PC-9 (cell line): ENCODE measurements around the gene ABLIM2.

Experiments
- EZH2 ChIP-seq: fragments of 200-600 bp; sonication (generic); IDR thresholded peaks from 2 replicates; pipeline ENCODE4 v1.8.0; 2017; ENCODE audit warnings: antibody characterized with exemption, low read depth
- TF ChIP-seq, protein P1 (sequence below): fragments of 200-600 bp; sonication (generic); conservative IDR thresholded peaks from 2 replicates; pipeline ENCODE4 v1.6.1; 2017; ENCODE audit warnings: mixed run types, antibody characterized with exemption, mild to moderate bottlenecking, moderate library complexity

DNA sequence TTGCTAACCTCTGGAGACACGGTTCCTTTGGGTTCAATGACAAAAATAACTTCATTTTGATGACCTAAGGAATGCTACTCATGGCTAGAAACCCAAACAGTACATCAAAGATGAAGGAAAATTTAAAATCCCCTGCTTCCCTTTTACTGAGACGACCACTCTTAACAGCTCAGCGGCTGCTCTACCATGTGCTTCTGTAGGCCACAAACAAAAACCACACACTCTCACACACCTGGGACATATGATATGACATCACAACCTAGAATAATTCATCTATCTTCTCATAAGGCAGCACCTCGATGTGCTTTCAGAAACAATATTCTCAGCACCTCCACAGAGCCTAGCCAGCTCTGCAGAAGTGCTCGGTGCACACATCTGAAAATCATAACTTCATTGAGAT is 34.7 kb downstream of the ABLIM2 start:
- TF ChIP-seq, protein P1, sequence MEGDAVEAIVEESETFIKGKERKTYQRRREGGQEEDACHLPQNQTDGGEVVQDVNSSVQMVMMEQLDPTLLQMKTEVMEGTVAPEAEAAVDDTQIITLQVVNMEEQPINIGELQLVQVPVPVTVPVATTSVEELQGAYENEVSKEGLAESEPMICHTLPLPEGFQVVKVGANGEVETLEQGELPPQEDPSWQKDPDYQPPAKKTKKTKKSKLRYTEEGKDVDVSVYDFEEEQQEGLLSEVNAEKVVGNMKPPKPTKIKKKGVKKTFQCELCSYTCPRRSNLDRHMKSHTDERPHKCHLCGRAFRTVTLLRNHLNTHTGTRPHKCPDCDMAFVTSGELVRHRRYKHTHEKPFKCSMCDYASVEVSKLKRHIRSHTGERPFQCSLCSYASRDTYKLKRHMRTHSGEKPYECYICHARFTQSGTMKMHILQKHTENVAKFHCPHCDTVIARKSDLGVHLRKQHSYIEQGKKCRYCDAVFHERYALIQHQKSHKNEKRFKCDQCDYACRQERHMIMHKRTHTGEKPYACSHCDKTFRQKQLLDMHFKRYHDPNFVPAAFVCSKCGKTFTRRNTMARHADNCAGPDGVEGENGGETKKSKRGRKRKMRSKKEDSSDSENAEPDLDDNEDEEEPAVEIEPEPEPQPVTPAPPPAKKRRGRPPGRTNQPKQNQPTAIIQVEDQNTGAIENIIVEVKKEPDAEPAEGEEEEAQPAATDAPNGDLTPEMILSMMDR: no peak
- TF ChIP-seq EZH2: no peak
